ENCODE data around the gene HBG2.

- TF ChIP-seq CTCF (conservative IDR thresholded peaks at IDR 0.05; ENCODE audit: low read depth in 2 of 2) (no peak), CREB1 (CRISPR knock-in tag; IDR thresholded peaks at IDR 0.05; ENCODE audit: low read depth) (no peak), POLR2AphosphoS5 (IDR thresholded peaks at IDR 0.05; ENCODE audit: low read depth) (no peak), NANOG (IDR thresholded peaks at IDR 0.05; ENCODE audit: borderline replicate concordance) (no peak), ZNF114 (CRISPR knock-in tag; IDR thresholded peaks at IDR 0.05) (no peak), EZH2 (IDR thresholded peaks at IDR 0.05; ENCODE audit: low read depth, unreplicated experiment) (no peak), JUNB (IDR thresholded peaks at IDR 0.05; ENCODE audit: unreplicated experiment) (no peak)
- TF ChIP-seq, protein P1, sequence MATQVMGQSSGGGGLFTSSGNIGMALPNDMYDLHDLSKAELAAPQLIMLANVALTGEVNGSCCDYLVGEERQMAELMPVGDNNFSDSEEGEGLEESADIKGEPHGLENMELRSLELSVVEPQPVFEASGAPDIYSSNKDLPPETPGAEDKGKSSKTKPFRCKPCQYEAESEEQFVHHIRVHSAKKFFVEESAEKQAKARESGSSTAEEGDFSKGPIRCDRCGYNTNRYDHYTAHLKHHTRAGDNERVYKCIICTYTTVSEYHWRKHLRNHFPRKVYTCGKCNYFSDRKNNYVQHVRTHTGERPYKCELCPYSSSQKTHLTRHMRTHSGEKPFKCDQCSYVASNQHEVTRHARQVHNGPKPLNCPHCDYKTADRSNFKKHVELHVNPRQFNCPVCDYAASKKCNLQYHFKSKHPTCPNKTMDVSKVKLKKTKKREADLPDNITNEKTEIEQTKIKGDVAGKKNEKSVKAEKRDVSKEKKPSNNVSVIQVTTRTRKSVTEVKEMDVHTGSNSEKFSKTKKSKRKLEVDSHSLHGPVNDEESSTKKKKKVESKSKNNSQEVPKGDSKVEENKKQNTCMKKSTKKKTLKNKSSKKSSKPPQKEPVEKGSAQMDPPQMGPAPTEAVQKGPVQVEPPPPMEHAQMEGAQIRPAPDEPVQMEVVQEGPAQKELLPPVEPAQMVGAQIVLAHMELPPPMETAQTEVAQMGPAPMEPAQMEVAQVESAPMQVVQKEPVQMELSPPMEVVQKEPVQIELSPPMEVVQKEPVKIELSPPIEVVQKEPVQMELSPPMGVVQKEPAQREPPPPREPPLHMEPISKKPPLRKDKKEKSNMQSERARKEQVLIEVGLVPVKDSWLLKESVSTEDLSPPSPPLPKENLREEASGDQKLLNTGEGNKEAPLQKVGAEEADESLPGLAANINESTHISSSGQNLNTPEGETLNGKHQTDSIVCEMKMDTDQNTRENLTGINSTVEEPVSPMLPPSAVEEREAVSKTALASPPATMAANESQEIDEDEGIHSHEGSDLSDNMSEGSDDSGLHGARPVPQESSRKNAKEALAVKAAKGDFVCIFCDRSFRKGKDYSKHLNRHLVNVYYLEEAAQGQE (IDR thresholded peaks at IDR 0.05; ENCODE audit: unreplicated experiment) = no peak
These were observed 4.1 kb upstream of the HBG2 start for GRCh38 chr11:5258543-5259262.

Data from GM23338 (cell line).